Esophagus mucosa (tissue), 1 donor: ENCODE data around the gene ARMC9. TPM values are rescaled to one million over a fixed set of nuclear protein-coding genes. Genes with fewer than 3 reads are reported as not detected.

ENCODE experiments used
- total RNA-seq: library from RNA; stranded (reverse); gene quantifications from one replicate; pipeline ENCODE4 v1.2.4, GENCODE V29; 2023
- donor health status: DM: yes; HTN: yes; CAD: no.

Gene ARMC9
- total RNA-seq, 1 donor from 2014 or later = 1.2 TPM

Other genes with a start within 250 kb of the ARMC9 start
- gene SPATA3, start 202.5 kb upstream of the ARMC9 start, total RNA-seq = not detected
- 0.08 TPM for gene C2orf72, start 161.1 kb upstream of the ARMC9 start, total RNA-seq
- 84.0 TPM for gene PSMD1, start 141.8 kb upstream of the ARMC9 start, total RNA-seq
- gene HTR2B, start 73.6 kb upstream of the ARMC9 start, total RNA-seq = not detected
- 5.5 TPM for gene B3GNT7, start 197.1 kb downstream of the ARMC9 start, total RNA-seq